ENCODE data around the gene GFM2.

DNA sequence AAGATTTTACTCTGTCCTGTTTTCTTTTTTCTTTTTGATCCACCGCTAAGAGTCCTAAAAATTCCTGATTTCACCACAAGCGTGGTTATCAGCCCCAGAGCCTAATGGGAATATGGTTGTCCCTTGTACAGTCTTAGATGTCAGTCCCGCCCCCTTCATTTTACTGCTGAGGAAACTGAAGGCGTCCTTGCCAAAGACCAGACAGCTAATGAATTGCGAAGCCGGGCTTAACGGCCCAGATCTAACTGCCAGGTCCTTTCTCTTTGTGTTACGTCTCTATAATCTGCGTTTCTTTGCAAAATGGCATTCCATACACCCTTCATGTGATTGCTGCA is 629 bp upstream of the GFM2 start:
- TF ChIP-seq, protein P1, sequence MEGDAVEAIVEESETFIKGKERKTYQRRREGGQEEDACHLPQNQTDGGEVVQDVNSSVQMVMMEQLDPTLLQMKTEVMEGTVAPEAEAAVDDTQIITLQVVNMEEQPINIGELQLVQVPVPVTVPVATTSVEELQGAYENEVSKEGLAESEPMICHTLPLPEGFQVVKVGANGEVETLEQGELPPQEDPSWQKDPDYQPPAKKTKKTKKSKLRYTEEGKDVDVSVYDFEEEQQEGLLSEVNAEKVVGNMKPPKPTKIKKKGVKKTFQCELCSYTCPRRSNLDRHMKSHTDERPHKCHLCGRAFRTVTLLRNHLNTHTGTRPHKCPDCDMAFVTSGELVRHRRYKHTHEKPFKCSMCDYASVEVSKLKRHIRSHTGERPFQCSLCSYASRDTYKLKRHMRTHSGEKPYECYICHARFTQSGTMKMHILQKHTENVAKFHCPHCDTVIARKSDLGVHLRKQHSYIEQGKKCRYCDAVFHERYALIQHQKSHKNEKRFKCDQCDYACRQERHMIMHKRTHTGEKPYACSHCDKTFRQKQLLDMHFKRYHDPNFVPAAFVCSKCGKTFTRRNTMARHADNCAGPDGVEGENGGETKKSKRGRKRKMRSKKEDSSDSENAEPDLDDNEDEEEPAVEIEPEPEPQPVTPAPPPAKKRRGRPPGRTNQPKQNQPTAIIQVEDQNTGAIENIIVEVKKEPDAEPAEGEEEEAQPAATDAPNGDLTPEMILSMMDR (IDR thresholded peaks at IDR 0.05; ENCODE audit: insufficient read depth, low read length): no peak
- no peak for TF ChIP-seq POLR2AphosphoS5 (IDR thresholded peaks at IDR 0.05; ENCODE audit: low read depth)
